Suprapubic skin (tissue), 4 donors: ENCODE results near the gene UBE2QL1.

Experiments
- EP300 ChIP-seq: sonication (generic); formaldehyde crosslinking; IDR thresholded peaks from one replicate; pipeline ENCODE4 v1.6.1; 2017; ENCODE audit warnings: antibody characterized with exemption
- POLR2A ChIP-seq, 2 donors: fragments of 450-650 bp; IDR thresholded peaks; one replicate each; pipeline ENCODE4 v1.6.1; 2017; ENCODE audit warnings: antibody characterized with exemption in 2 of 2, mild to moderate bottlenecking in 2 of 2, moderate library complexity in 2 of 2
- POLR2AphosphoS5 ChIP-seq, 3 donors: sonication (generic); formaldehyde crosslinking; IDR thresholded peaks; one replicate each; pipeline ENCODE4 v1.6.1; 2017; ENCODE audit warnings: antibody characterized with exemption in 3 of 3
- TF ChIP-seq, protein P1 (sequence below), 2 donors: fragments of 200-600 bp in 1 of 2; fragments of 450-650 bp in 1 of 2; sonication (generic) in 1 of 2; IDR thresholded peaks; one replicate each; pipeline ENCODE4 v1.5.1; 2016 to 2019; ENCODE audit warnings: antibody characterized with exemption in 2 of 2, mild to moderate bottlenecking in 1 of 2, moderate library complexity in 1 of 2

DNA sequence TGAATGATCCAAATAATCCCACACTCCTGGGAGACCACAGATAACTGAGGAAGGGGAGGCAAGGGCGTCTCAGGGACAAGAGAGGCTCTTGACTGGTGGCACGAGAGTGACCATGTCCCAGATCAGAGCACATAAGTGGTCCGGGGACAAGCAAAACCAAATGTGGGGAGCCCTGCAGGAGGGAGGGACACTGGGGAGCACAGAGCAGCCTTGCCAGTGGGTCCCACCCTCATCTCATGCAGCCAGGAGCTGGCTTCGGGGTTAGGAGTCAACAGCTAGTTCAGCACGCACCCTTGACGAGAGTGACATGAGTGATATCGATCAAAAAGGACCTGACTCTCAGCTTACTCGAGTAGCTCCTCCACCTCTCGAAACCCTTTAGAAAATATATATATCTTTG is 16.5 kb upstream of the UBE2QL1 start:
- TF ChIP-seq POLR2A (IDR thresholded peaks at IDR 0.05): no peak
- TF ChIP-seq, protein P1, sequence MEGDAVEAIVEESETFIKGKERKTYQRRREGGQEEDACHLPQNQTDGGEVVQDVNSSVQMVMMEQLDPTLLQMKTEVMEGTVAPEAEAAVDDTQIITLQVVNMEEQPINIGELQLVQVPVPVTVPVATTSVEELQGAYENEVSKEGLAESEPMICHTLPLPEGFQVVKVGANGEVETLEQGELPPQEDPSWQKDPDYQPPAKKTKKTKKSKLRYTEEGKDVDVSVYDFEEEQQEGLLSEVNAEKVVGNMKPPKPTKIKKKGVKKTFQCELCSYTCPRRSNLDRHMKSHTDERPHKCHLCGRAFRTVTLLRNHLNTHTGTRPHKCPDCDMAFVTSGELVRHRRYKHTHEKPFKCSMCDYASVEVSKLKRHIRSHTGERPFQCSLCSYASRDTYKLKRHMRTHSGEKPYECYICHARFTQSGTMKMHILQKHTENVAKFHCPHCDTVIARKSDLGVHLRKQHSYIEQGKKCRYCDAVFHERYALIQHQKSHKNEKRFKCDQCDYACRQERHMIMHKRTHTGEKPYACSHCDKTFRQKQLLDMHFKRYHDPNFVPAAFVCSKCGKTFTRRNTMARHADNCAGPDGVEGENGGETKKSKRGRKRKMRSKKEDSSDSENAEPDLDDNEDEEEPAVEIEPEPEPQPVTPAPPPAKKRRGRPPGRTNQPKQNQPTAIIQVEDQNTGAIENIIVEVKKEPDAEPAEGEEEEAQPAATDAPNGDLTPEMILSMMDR (IDR thresholded peaks at IDR 0.05): no peak
- no peak for TF ChIP-seq EP300
- no peak for TF ChIP-seq POLR2AphosphoS5 (IDR thresholded peaks at IDR 0.05)
